Activated CD4-positive, alpha-beta memory T cell treated with anti-CD3 and anti-CD28 coated beads, Interleukin-2, amount 10 ng/mL, durations not matched to agents 7 days and 5 days (primary cell): ENCODE data around the gene NOPCHAP1. TPM values are rescaled to one million over a fixed set of nuclear protein-coding genes. Genes with fewer than 3 reads are reported as not detected.

ENCODE experiments used
- CTCF ChIA-PET: fragments of 350-600 bp; sonication (Branson Sonifier 250); formaldehyde crosslinking; loops from one replicate; lab custom pipeline; 2021; ENCODE audit warnings: antibody characterized with exemption, inconsistent platforms; lab: Charles Lee
- POLR2A ChIA-PET: fragments of 350-600 bp; sonication (Branson Sonifier 250); formaldehyde crosslinking; loops from one replicate; lab custom pipeline; 2021; ENCODE audit warnings: antibody characterized with exemption; lab: Charles Lee
- DNase-seq: peaks from one replicate; pipeline ENCODE4 v3.0.0-alpha.2; 2020
- H3K27ac Mint-ChIP-seq: one replicate; pipeline ENCODE4 v1.8.0; 2021; ENCODE audit warnings: mild to moderate bottlenecking, mixed read lengths
- H3K27me3 Mint-ChIP-seq: one replicate; pipeline ENCODE4 v1.8.0; 2021; ENCODE audit warnings: mixed read lengths
- H3K36me3 Mint-ChIP-seq: one replicate; pipeline ENCODE4 v1.8.0; 2021; ENCODE audit warnings: low read depth, mixed read lengths
- H3K4me1 Mint-ChIP-seq: one replicate; pipeline ENCODE4 v1.8.0; 2021; ENCODE audit warnings: mixed read lengths
- H3K4me3 Mint-ChIP-seq: one replicate; pipeline ENCODE4 v1.8.0; 2021; ENCODE audit warnings: mild to moderate bottlenecking, mixed read lengths
- H3K9me3 Mint-ChIP-seq: one replicate; pipeline ENCODE4 v1.8.0; 2021; ENCODE audit warnings: mixed read lengths
- total RNA-seq, 2 experiments: library from RNA; stranded (reverse); gene quantifications; one replicate each; pipeline ENCODE4 v1.2.3, GENCODE V29; 2021

The NOPCHAP1 gene
- total RNA-seq, 2 experiments from 2014 or later, result 10.3 to 12.0 TPM

DNA sequence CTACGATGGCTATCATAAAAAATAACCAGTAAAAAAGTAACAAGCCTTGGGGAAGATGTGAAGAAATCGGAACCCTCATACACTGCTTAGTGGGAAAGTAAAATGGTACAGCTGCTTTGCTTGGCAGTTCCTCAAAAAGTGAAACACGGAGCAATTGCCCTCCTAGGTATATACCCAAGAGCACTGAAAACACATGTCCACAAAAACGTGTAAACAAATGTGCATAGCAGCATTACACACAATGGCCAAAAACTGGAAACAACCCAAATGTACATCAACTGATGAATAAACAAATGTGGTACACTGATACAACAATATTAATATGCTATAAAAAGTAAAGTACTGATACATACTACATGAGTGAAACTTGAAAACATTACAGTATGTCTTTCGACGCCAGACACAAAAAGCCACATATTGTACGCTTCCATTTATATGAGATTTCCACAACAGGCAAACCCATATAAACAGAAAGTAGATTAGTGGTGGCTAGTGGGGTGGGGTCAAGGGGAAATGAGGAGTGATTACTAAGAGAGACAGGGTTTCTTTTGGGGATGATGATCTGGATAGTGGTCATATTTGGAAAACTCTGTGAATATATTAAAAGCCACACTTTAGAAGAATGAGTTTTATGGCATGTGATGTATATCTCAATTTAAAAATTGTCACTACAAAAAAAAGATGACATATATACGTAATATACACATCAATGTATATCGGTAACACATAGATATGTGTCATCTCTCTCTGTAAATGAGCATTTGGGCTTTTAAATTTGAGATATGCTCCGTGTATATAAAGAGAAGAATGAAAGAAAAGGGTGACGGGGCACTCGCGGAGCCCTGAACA is 29.0 kb upstream of the NOPCHAP1 start:
- H3K4me1 Mint-ChIP-seq, result peaks cover 25% of the 10 kb centered on the region
- no peak overlapping the region for H3K27ac Mint-ChIP-seq
- no peak for DNase-seq
- ChIA-PET CTCF (interaction anchor here (2.9 kb wide), 1 partner anchor 575 kb away, joined by 21 read pairs; no protein-coding TSS in a partner anchor), POLR2A (no interaction called here)
- no peaks in the 10 kb centered on the region for H3K9me3 Mint-ChIP-seq
- H3K4me3 Mint-ChIP-seq, result peak overlapping the region; percentile 77
- peaks cover 40% of the 10 kb centered on the region for H3K27me3 Mint-ChIP-seq
- no peaks in the 10 kb centered on the region for H3K36me3 Mint-ChIP-seq

DNA sequence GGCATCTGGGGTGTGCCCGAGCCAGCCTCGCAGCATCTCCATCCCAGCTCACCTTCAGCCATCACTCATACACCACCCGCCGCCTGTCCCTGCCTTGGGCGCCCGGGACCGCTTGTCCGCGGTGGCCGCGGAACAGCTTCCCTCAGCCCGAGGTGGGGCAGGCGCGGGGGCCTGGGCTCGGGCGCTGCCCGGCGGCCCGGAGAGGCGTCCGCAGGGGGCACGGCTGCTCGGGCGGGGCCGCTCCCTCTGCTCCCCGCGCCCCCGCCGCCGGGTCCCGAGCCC is 28.5 kb upstream of the NOPCHAP1 start:
- peaks cover 42% of the 10 kb centered on the region for H3K27me3 Mint-ChIP-seq
- H3K4me3 Mint-ChIP-seq, result peak overlapping the region; percentile 77
- ChIA-PET CTCF (interaction anchor here (0.9 to 2.9 kb wide), 2 partner anchors 31 to 575 kb away, joined by 3 to 21 read pairs; no protein-coding TSS in a partner anchor), POLR2A (interaction anchor here (0.5 to 1.3 kb wide), 2 partner anchors 17 to 389 kb away, joined by 3 to 4 read pairs; no protein-coding TSS in a partner anchor)
- H3K27ac Mint-ChIP-seq, result no peak overlapping the region
- H3K36me3 Mint-ChIP-seq, result no peaks in the 10 kb centered on the region
- peak; percentile 34 for DNase-seq
- peaks cover 25% of the 10 kb centered on the region for H3K4me1 Mint-ChIP-seq
- no peaks in the 10 kb centered on the region for H3K9me3 Mint-ChIP-seq

DNA sequence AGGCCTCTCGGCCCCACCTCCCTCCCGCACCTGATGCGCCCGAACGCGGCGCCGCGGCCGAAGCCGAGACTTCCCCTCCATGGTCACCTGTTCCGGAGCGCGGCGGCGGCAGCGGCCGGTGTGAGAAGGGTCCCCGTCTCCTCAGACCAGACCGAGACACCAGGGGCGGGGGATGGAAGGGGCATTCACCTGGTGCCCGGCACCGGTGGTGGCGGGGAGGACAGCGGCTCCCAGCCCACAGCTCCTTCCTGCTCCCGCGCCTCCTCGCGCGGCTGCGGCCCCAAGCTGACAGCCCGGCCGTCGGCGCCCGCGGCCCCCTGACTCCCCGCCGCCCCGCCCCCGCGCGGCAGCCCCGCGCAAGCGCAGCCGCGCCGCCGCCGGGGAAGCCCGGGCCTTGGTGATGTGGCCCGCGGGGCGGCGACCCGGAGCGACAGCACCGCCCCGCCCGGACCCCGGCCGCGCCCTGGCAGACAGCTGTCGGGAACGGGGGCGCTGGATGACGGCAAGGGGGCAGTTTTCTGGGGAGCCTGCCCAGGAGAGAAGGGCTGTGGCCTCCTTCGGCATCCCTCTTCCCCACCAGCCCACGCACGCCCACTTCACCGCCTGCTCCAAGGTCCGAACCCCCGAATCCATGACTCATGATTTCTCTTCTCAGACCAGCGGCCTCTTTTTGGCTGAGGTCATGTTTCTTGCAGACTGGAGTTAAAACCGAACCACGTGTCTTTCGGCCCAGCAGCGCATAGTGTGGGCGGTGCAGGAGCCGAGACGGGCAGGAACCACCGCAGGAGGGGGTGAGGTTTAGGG is 27.9 kb upstream of the NOPCHAP1 start, which contains the start of gene SLC41A2:
Gene SLC41A2, minus strand, starts transcription at position 290 of the 804 bp plus-strand sequence. CDS start 29,763 bp downstream, outside the sequence.
- Mint-ChIP-seq H3K9me3 (no peaks in the 10 kb centered on the region), H3K36me3 (no peaks in the 10 kb centered on the region), H3K4me3 (peak within 1 kb of the TSS; percentile 90), H3K27ac (peak within 1 kb of the TSS; percentile 69), H3K27me3 (peaks cover 40% of the 10 kb centered on the region), H3K4me1 (peaks cover 25% of the 10 kb centered on the region)
- ChIA-PET POLR2A (interaction anchor here (0.5 to 1.4 kb wide), 4 partner anchors 13 to 390 kb away, joined by 3 to 4 read pairs (median 3); no protein-coding TSS in a partner anchor), CTCF (interaction anchor here (0.7 to 2.9 kb wide), 7 partner anchors 25 to 576 kb away, joined by 3 to 21 read pairs (median 3); no protein-coding TSS in a partner anchor)
- peak; percentile 80 for DNase-seq

DNA sequence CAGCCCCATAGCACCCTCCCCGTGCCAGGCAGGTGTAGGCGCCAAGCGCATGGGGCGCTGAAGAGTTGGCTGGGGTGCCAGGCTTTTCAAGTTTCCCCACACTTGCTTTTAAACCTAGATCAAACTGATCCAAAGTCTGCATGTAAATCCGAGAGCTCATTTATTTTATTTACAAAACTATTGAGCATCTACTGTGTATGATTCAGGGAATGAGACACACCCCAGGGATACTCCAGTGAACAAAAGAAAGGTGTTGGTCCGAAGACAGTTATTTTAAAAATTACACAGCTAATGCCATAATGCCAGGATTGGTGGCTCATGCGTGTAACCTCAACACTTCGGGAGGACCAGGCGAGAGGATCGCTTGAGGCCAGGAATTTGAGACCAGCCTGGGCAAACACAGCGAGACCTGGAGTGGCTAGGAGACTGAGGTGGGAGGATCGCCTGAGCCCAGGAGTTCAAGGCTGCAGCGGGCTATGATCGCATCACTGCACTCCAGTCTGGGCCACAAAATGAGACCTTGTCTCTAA is 27.2 kb upstream of the NOPCHAP1 start:
- Mint-ChIP-seq H3K27me3 (peaks cover 42% of the 10 kb centered on the region), H3K4me1 (peaks cover 25% of the 10 kb centered on the region), H3K9me3 (no peaks in the 10 kb centered on the region), H3K27ac (peak overlapping the region; percentile 69), H3K4me3 (peak overlapping the region; percentile 90), H3K36me3 (no peaks in the 10 kb centered on the region)
- ChIA-PET POLR2A (interaction anchor here (0.9 to 1.4 kb wide), 4 partner anchors 12 to 81 kb away, joined by 3 to 4 read pairs (median 3); no protein-coding TSS in a partner anchor), CTCF (interaction anchor here (0.7 to 2.9 kb wide), 11 partner anchors 9 to 901 kb away, joined by 3 to 21 read pairs (median 3); no protein-coding TSS in a partner anchor)
- no peak for DNase-seq

DNA sequence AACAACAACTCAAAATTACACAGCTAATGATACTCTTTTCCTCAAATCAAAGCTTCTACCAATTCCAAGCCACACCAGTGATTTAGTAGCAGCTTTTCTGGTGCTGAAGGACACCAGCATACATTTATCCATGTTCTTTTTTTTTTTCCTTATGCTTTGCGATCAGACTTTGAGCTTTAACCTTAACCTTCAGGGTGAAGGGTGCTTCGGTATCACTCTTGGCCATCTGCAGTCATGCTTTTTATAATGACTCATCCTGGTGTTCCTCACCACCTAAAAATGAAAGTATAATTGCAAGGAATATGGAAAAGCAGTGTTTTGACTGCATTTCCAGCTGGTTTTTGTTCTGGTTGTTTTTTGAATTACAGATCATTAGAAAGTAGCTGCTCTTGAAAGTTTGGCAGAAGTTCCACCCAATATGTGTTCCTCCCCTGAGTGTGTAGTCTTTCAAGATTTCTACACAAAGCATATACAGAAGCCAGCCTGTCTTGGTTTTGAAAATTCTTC is 26.7 kb upstream of the NOPCHAP1 start:
- peaks cover 40% of the 10 kb centered on the region for H3K27me3 Mint-ChIP-seq

DNA sequence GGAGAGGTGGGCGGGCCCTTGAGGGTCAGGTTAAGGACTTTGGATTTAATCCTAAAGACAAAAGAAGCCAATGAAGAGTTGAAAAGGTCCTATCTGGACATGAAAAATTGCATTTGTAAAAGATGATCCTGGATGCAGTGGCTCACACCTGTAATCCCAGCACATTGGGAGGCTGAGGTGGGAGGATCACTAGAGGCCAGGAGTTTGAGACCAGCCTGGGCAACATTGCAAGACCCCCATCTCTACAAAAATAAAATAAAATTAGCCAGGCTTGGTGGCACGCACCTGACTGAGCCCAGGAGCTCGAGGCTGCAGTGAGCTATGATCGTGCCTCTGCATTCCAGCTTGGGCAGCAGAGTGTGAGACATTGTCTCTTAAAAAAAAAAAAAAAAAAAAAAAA is 25.7 kb upstream of the NOPCHAP1 start:
- ChIA-PET CTCF (interaction anchor here (0.7 to 2.9 kb wide), 2 partner anchors 221 to 578 kb away, joined by 3 to 21 read pairs; no protein-coding TSS in a partner anchor), POLR2A (no interaction called here)
- DNase-seq, result no peak
- Mint-ChIP-seq H3K4me3 (no peak overlapping the region), H3K4me1 (peaks cover 25% of the 10 kb centered on the region), H3K27me3 (peaks cover 46% of the 10 kb centered on the region), H3K9me3 (no peaks in the 10 kb centered on the region), H3K36me3 (no peaks in the 10 kb centered on the region), H3K27ac (no peak overlapping the region)

More for the DNA sequence above, 26.7 kb upstream of the NOPCHAP1 start:
- no peak overlapping the region for H3K27ac Mint-ChIP-seq
- H3K36me3 Mint-ChIP-seq, result no peaks in the 10 kb centered on the region
- ChIA-PET POLR2A (interaction anchor here (0.9 to 1.4 kb wide), 3 partner anchors 12 to 80 kb away, joined by 3 read pairs; no protein-coding TSS in a partner anchor), CTCF (interaction anchor here (0.5 to 2.9 kb wide), 11 partner anchors 8 to 902 kb away, joined by 3 to 21 read pairs (median 3); no protein-coding TSS in a partner anchor)
- no peaks in the 10 kb centered on the region for H3K9me3 Mint-ChIP-seq
- no peak for DNase-seq
- peaks cover 25% of the 10 kb centered on the region for H3K4me1 Mint-ChIP-seq
- peak overlapping the region; percentile 90 for H3K4me3 Mint-ChIP-seq

DNA sequence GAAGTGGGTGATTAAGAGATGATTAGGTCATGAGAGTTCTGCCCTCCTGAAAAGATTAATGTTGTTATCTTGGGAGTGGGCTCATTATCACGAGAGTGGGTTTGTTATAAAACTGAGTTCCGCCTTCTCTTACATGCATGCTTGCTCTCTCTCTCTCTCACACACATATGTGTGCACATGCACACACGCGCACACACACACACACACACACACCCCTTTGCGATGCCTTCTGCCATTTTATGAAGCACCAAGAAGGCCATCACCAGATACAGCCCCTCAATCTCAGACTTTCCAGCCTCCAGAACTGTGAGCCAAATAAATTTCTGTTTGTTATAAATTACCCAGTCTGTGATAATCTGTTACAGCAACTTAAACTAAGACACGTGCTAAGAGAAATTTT is 22.4 kb upstream of the NOPCHAP1 start:
- POLR2A ChIA-PET, result no interaction called here
- H3K27me3 Mint-ChIP-seq, result peaks cover 42% of the 10 kb centered on the region
- no peak overlapping the region for H3K27ac Mint-ChIP-seq
- H3K36me3 Mint-ChIP-seq, result no peaks in the 10 kb centered on the region
- H3K4me1 Mint-ChIP-seq, result peaks cover 15% of the 10 kb centered on the region
- DNase-seq, result no peak
- no peak overlapping the region for H3K4me3 Mint-ChIP-seq
- CTCF ChIA-PET, result no interaction called here
- H3K9me3 Mint-ChIP-seq, result no peaks in the 10 kb centered on the region

DNA sequence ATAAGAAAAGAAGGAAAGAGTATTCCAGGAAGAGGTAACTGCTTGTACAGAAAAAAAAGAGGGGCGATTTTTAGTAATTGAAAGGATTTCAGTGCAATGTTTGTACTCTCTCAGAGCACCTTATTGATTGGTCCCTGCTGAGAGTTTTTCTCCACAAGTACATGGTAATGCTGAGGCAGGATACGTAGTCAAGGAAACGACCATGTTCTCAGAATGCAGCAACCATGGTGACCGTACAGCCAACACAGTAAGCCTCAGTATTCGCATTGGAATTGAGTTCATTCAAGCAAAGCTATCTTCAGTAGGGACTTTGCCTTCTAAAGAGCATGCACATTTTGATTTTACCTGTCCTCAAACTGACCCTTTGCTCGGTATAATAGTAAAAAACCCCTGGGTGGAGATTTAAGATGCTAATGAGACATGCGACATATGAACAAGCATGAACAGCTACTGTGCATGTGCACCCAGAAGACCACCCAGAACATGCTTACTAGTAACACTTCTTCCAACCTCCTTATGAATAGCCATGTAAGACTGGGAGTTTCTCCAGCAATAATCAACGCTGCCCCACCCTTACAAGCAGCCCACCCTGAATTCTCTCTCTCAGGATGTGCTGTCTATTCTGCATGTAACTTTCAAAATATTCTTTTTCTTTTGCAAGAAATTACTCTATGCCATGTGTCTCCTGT is 21.8 kb upstream of the NOPCHAP1 start:
- no peak overlapping the region for H3K4me3 Mint-ChIP-seq
- H3K9me3 Mint-ChIP-seq, result no peaks in the 10 kb centered on the region
- ChIA-PET CTCF (no interaction called here), POLR2A (no interaction called here)
- H3K27me3 Mint-ChIP-seq, result peaks cover 42% of the 10 kb centered on the region
- H3K4me1 Mint-ChIP-seq, result peaks cover 9% of the 10 kb centered on the region
- DNase-seq, result no peak
- H3K36me3 Mint-ChIP-seq, result no peaks in the 10 kb centered on the region
- no peak overlapping the region for H3K27ac Mint-ChIP-seq

DNA sequence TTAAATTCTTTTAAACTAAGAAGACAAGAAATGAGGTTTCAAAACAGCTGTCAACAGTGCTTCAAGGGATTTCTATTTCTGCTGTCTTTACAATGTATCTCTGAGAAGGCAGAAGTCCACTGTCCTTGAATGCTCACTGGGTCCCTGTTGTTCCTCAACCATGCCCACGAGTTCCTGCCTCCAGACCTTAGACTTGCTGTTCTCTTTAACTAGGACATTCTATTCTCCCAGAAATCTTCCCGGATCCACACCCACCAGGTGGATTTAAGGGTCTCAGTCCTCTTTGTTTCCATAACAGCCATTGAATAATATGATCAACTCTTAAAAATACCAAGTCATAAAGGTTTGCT is 21.3 kb upstream of the NOPCHAP1 start:
- CTCF ChIA-PET, result no interaction called here
- Mint-ChIP-seq H3K4me3 (no peak overlapping the region), H3K36me3 (no peaks in the 10 kb centered on the region), H3K27me3 (peaks cover 39% of the 10 kb centered on the region), H3K9me3 (no peaks in the 10 kb centered on the region), H3K27ac (no peak overlapping the region), H3K4me1 (peaks cover 4% of the 10 kb centered on the region)
- POLR2A ChIA-PET, result no interaction called here
- DNase-seq, result no peak

DNA sequence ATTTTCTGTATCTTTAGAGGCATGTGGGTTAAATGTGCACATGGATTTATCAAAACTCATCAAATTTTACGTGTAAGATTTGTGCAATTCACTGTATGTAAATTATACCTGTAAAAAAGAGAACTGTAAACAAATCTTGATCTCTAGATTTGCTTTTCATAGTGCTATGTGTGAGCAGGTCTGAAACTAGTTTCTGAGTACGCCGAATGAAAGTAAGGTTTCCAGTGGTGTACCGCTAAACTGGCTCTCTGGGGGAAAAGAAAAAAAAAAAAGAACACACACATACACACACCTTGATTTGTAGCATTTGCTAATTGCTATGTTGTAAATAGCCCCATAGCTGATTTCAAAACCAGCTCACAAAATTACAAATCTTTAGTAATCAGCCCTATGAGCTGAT is 19.4 kb upstream of the NOPCHAP1 start:
- Mint-ChIP-seq H3K4me1 (no peaks in the 10 kb centered on the region), H3K27ac (no peak overlapping the region), H3K27me3 (peaks cover 30% of the 10 kb centered on the region), H3K4me3 (no peak overlapping the region), H3K9me3 (no peaks in the 10 kb centered on the region), H3K36me3 (no peaks in the 10 kb centered on the region)
- no peak for DNase-seq
- ChIA-PET POLR2A (interaction anchor here (0.9 kb wide), 1 partner anchor 9 kb away, joined by 3 read pairs; no protein-coding TSS in a partner anchor), CTCF (no interaction called here)

DNA sequence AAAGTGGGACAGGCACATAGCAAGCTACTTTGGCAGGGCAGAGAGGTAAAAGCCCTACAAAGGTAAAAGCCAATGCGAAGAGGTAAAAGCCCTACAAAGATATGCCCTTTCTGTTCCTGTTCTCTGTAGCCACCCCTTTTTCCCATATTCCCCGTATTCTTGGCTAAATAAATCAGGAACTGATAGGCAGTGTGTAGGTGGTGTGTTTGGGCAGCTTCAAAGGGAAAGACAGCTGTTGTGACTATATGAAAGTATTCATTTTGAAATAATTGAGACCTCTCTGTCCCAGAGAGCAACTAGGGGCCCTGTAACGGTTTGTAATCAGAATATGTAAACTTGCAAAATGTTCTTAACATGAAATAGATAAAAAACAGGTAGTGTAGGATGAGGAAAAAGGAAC is 16.8 kb upstream of the NOPCHAP1 start:
- Mint-ChIP-seq H3K27ac (no peak overlapping the region), H3K4me3 (no peak overlapping the region), H3K4me1 (no peaks in the 10 kb centered on the region), H3K36me3 (no peaks in the 10 kb centered on the region), H3K9me3 (no peaks in the 10 kb centered on the region), H3K27me3 (peaks cover 21% of the 10 kb centered on the region)
- POLR2A ChIA-PET, result no interaction called here
- no peak for DNase-seq
- CTCF ChIA-PET, result interaction anchor here (0.5 to 0.7 kb wide), 2 partner anchors 20 to 195 kb away, joined by 3 to 4 read pairs; no protein-coding TSS in a partner anchor

DNA sequence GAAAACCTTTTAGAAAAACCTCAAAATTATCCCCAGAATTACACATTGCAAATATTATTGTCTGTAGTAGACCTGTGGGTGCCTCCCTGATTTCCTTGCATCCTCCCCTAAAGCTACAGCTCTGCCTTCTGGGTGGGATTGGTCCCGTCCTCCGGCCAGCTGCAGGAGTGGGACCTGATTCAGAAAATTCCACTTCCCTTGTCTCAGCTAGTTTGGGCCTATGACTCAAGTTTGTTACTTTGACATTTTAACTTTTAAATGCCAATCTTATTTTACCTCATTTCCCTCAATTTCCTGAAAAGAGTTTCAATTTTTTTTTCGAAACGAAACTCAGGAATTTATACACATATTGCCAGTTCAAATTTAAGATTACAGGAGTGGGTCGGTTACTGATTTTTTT is 14.8 kb upstream of the NOPCHAP1 start:
- DNase-seq, result no peak
- POLR2A ChIA-PET, result interaction anchor here (0.9 kb wide), 1 partner anchor 12 kb away, joined by 3 read pairs; no protein-coding TSS in a partner anchor
- Mint-ChIP-seq H3K9me3 (no peaks in the 10 kb centered on the region), H3K27ac (no peak overlapping the region), H3K4me1 (no peaks in the 10 kb centered on the region), H3K27me3 (peaks cover 5% of the 10 kb centered on the region), H3K36me3 (no peaks in the 10 kb centered on the region), H3K4me3 (no peak overlapping the region)
- CTCF ChIA-PET, result no interaction called here
